ENCODE measurements around the gene ILK.
A peak's percentile ranks its signal among the peaks of the same experiment; 100 is the strongest.

The ILK gene

DNA sequence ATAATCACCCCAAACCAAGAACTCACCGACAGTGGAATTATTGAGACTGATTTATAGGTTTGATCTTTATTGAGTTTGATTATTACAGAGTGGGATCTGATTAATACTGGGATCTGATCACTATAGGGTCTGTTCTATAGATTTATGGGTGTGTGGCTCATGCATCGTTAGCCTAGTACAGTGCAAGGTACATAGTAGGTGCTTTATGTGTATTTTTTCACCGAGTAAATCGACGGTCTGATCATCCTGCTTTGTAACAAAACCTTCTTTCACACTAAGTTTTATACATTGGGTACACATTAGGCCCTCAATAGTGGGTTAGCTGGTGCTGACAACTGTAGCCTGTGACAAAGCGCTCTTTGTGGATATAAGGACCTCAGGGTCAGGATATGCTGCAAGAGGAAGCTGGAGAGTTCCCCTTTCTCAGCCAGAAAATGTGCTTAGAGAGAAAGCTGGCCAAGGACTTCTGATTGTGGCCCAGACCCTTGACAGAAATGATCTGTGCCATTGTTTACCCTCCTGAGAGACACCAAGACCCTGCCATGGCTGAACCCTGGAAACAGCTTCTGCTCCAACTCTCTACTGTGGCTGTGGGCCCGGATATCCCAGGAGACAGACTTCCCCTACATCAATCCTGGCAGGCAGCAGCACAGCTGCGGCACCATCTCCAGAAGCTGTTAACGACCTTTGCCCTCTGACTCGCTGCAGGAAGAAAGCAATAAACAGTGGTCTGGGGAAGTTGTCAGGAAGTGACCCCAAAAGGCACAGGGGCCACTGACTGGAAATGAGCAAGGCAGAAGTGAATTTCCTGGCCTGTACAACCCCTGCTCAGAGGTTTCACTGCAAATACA, 31.7 kb downstream of the ILK start:
- Histone ChIP-seq H3K4me3 (ENCODE audit: low read depth in 1 of 5, low read length in 5 of 5) (peak overlapping the region in 1 of 5 donors; percentile 6), H3K36me3 (ENCODE audit: control insufficient read depth in 5 of 5, insufficient read depth in 5 of 5, low read length in 5 of 5) (peaks cover 0 to 45% (median 39%) of the 10 kb centered on the region in 5 donors), H3K27ac (ENCODE audit: low read depth, low read length) (peak overlapping the region; percentile 65), H3K4me1 (ENCODE audit: control insufficient read depth in 5 of 5, insufficient read depth in 5 of 5, low read length in 5 of 5) (peaks cover 7 to 63% (median 32%) of the 10 kb centered on the region in 5 donors), H3K9me3 (ENCODE audit: control insufficient read depth in 5 of 5, low read length in 5 of 5) (no peaks in the 10 kb centered on the region), H3K27me3 (ENCODE audit: control insufficient read depth in 5 of 5, insufficient read depth in 4 of 5, low read length in 5 of 5) (no peaks in the 10 kb centered on the region), H3K9ac (ENCODE audit: low read length in 5 of 5) (peak overlapping the region in 4 of 5 donors; percentile 11 to 51 (median 39))

DNA sequence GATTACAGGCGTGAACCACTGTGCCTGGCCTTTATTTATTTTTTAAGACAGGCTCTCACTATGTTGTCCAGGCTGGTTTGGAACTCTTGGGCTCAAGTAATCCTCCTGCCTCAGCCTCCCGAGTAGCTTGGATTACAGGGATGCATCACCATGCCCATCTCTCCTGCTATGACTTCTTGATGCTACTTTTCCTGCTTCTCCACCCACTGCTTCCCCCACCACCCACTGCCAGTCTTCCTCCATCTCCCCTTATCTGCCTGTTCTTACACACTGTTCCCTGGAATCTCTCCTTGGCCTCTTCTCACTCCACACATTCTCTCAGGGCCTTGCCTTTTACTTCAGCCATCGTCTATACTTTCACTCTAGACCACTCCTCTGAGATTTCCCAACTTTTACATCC, 32.9 kb downstream of the ILK start:
- Histone ChIP-seq H3K4me3 (ENCODE audit: low read depth in 1 of 5, low read length in 5 of 5) (no peak overlapping the region), H3K27me3 (ENCODE audit: control insufficient read depth in 5 of 5, insufficient read depth in 4 of 5, low read length in 5 of 5) (no peaks in the 10 kb centered on the region), H3K9ac (ENCODE audit: low read length in 5 of 5) (peak overlapping the region in 1 of 5 donors; percentile 11), H3K9me3 (ENCODE audit: control insufficient read depth in 5 of 5, low read length in 5 of 5) (no peaks in the 10 kb centered on the region), H3K27ac (ENCODE audit: low read depth, low read length) (peak overlapping the region; percentile 65), H3K36me3 (ENCODE audit: control insufficient read depth in 5 of 5, insufficient read depth in 5 of 5, low read length in 5 of 5) (peaks cover 0 to 47% (median 37%) of the 10 kb centered on the region in 5 donors), H3K4me1 (ENCODE audit: control insufficient read depth in 5 of 5, insufficient read depth in 5 of 5, low read length in 5 of 5) (peaks cover 7 to 63% (median 35%) of the 10 kb centered on the region in 5 donors)

DNA sequence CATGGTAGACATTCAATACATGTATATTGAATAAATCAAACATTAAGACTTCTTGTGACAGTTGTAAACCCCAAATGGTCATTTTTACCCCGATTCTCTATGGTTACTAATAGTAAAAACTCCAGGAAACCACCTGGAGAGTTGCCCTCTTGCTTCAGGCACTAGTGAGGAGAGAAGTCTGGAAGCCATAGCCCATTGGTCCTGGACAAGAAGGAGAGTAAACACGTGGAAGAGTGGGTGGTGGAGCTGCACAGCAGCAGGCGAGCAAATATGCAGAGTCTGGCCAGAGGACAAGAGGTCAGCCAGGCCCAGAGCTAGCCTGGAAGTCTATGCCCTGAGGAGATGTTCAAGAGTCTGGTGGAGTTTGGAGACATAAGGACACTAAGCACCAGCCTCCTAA, 34.3 kb downstream of the ILK start:
- peaks cover 0 to 33% (median 23%) of the 10 kb centered on the region in 5 donors for H3K36me3 ChIP-seq (ENCODE audit: control insufficient read depth in 5 of 5, insufficient read depth in 5 of 5, low read length in 5 of 5)
- no peak overlapping the region for H3K9ac ChIP-seq (ENCODE audit: low read length in 5 of 5)
- H3K4me1 ChIP-seq (ENCODE audit: control insufficient read depth in 5 of 5, insufficient read depth in 5 of 5, low read length in 5 of 5) = peaks cover 7 to 66% (median 36%) of the 10 kb centered on the region in 5 donors
- H3K27ac ChIP-seq (ENCODE audit: low read depth, low read length) = peak overlapping the region; percentile 65
- H3K27me3 ChIP-seq (ENCODE audit: control insufficient read depth in 5 of 5, insufficient read depth in 4 of 5, low read length in 5 of 5) = no peaks in the 10 kb centered on the region
- no peaks in the 10 kb centered on the region for H3K9me3 ChIP-seq (ENCODE audit: control insufficient read depth in 5 of 5, low read length in 5 of 5)
- H3K4me3 ChIP-seq (ENCODE audit: low read depth in 1 of 5, low read length in 5 of 5) = no peak overlapping the region

DNA sequence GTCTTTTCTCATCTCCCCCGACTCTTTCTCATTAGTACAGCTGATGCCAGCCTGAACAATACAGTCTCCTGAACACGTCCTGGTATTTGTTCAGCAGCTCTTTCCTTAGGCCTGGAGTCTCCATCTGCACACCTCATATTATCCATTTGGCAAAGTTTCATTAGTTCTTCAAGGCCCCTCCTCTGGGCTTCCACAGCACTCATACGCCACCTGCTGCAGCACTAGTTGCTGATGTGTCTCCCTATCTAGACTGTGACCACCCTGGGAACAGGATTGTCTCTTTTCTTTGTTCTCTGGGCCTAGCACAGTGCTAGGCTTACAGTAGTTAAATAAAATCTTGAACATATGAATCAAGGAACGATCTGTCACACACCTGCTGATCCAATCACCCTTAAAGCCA, 34.9 kb downstream of the ILK start:
- peak overlapping the region; percentile 65 for H3K27ac ChIP-seq (ENCODE audit: low read depth, low read length)
- H3K4me3 ChIP-seq (ENCODE audit: low read depth in 1 of 5, low read length in 5 of 5) = no peak overlapping the region
- H3K36me3 ChIP-seq (ENCODE audit: control insufficient read depth in 5 of 5, insufficient read depth in 5 of 5, low read length in 5 of 5) = peaks cover 0 to 27% (median 17%) of the 10 kb centered on the region in 5 donors
- H3K27me3 ChIP-seq (ENCODE audit: control insufficient read depth in 5 of 5, insufficient read depth in 4 of 5, low read length in 5 of 5) = no peaks in the 10 kb centered on the region
- no peak overlapping the region for H3K9ac ChIP-seq (ENCODE audit: low read length in 5 of 5)
- peaks cover 7 to 66% (median 36%) of the 10 kb centered on the region in 5 donors for H3K4me1 ChIP-seq (ENCODE audit: control insufficient read depth in 5 of 5, insufficient read depth in 5 of 5, low read length in 5 of 5)
- no peaks in the 10 kb centered on the region for H3K9me3 ChIP-seq (ENCODE audit: control insufficient read depth in 5 of 5, low read length in 5 of 5)

DNA sequence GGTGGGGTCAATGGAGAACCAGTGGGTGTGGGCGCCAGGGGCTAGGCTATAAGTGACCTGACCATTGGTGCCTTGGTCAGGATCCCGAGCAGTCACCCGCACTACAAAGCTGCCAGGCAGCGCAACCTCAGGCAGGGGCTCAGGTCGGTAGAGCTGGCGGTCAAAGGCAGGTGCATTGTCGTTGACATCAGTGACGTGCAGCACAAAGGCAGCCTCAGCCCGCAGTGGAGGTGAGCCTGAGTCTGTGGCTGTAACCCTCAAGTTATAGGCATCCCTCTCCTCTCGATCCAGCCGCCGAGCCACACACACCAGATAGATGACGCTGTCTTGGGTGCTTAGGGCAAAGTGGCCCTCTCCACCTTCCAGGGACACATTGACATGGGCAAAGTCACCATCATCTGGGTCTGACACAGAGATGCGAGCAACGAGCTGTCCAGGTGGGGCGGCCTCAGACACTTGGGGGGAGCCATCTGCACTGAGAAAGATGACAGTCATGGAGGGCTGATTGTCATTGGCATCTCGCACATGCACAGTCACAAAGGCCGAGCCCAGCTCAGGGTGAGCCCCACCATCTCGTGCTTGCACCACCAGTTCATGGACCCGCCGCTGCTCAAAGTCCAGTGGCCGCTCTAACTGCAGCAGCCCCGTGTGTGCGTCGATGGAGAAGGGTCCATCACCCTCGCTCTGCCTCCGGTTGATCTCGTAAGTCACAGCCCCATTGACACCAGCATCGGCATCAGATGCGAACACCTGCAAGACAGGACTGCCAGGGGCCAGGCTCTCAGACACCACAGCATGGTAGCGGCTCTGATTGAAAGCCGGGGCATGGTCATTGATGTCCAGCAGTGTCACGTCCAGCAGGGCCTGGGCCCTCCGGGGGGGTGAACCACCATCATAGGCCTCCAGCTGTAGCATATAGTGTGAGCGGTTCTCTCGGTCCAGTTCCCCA, 36.7 kb downstream of the ILK start:
- no peak overlapping the region for H3K4me3 ChIP-seq (ENCODE audit: low read depth in 1 of 5, low read length in 5 of 5)
- H3K27me3 ChIP-seq (ENCODE audit: control insufficient read depth in 5 of 5, insufficient read depth in 4 of 5, low read length in 5 of 5) = no peaks in the 10 kb centered on the region
- H3K9ac ChIP-seq (ENCODE audit: low read length in 5 of 5) = no peak overlapping the region
- no peaks in the 10 kb centered on the region for H3K9me3 ChIP-seq (ENCODE audit: control insufficient read depth in 5 of 5, low read length in 5 of 5)
- H3K4me1 ChIP-seq (ENCODE audit: control insufficient read depth in 5 of 5, insufficient read depth in 5 of 5, low read length in 5 of 5) = peaks cover 7 to 50% (median 33%) of the 10 kb centered on the region in 5 donors
- H3K27ac ChIP-seq (ENCODE audit: low read depth, low read length) = no peak overlapping the region
- H3K36me3 ChIP-seq (ENCODE audit: control insufficient read depth in 5 of 5, insufficient read depth in 5 of 5, low read length in 5 of 5) = peaks cover 0 to 26% (median 17%) of the 10 kb centered on the region in 5 donors

DNA sequence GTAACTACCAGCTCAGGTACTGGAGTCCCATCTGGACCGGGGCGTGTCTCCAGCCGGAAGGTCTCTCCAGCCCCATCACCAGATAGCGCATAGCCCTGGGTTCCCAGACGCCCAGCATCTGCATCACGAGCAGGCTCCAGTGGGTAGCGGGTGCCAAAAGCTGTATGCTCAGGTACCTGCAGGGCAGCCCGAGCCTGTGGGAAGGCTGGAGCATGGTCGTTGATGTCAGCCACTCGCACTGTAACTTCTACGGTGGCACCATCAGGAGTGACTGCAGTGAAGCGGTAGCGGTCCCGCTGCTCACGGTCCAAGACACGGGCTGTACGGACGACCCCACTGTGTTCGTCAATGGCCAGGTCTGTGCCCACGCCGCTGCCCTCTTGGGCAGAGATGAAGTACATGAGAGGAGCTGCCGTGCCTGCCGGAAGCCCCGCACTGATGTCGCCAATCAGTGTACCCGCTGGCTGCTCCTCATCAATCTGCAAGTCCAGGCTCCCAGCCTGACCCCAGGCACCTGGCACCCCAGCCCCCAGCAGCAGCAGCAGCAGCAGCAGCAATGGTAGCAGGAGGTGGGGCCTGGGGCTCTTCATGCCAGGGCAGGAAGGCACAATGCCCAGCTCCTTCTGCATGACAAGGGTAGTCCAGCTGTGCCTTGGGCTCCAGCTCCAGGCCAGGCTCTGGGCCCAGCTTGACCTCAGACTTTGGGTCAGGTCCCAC, 37.6 kb downstream of the ILK start:
- H3K36me3 ChIP-seq (ENCODE audit: control insufficient read depth in 5 of 5, insufficient read depth in 5 of 5, low read length in 5 of 5) = peaks cover 0 to 26% (median 17%) of the 10 kb centered on the region in 5 donors
- H3K9me3 ChIP-seq (ENCODE audit: control insufficient read depth in 5 of 5, low read length in 5 of 5) = no peaks in the 10 kb centered on the region
- H3K9ac ChIP-seq (ENCODE audit: low read length in 5 of 5) = no peak overlapping the region
- H3K27ac ChIP-seq (ENCODE audit: low read depth, low read length) = no peak overlapping the region
- peaks cover 12 to 50% (median 33%) of the 10 kb centered on the region in 5 donors for H3K4me1 ChIP-seq (ENCODE audit: control insufficient read depth in 5 of 5, insufficient read depth in 5 of 5, low read length in 5 of 5)
- H3K4me3 ChIP-seq (ENCODE audit: low read depth in 1 of 5, low read length in 5 of 5) = no peak overlapping the region
- H3K27me3 ChIP-seq (ENCODE audit: control insufficient read depth in 5 of 5, insufficient read depth in 4 of 5, low read length in 5 of 5) = no peaks in the 10 kb centered on the region

DNA sequence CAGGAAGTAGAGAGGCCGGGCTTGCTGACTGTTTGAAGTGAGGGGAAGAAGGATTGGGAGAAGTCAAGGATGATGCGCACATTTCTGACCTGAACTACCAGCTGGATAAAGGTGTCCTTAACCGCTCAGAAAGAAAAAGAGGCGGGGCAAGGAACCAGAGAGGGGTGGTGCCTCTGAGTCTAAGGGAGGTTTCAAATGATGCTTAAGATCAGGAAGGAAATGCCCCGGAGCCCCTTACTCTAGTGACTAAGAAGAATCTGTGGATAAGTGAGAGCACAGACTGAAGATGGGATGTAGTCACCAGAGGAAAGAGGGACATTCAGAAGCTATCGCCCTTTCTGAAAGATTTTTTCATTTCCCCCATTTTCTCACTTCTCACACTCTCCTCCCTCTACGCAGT, 39.4 kb downstream of the ILK start:
- peaks cover 15 to 50% (median 42%) of the 10 kb centered on the region in 5 donors for H3K4me1 ChIP-seq (ENCODE audit: control insufficient read depth in 5 of 5, insufficient read depth in 5 of 5, low read length in 5 of 5)
- no peaks in the 10 kb centered on the region for H3K9me3 ChIP-seq (ENCODE audit: control insufficient read depth in 5 of 5, low read length in 5 of 5)

DNA sequence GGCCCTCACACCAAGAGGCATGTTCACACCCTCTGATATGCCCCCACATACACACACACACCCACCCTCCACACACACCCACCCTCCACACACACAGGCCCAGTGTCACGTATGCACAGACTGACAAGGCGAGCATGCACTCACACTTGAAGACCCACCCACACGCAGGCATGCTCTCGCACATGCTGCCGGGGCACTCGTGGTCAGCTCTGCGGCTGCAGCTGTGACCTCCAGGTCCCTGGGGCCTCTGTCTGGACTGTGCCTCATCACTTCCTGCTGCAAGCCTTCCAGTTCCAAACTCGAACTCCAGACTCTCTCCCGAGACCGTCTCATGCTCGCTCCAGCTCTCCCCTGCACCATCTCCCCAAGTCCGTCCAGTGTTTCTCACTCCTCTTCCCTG, 42.5 kb downstream of the ILK start:
- peaks cover 9 to 51% (median 34%) of the 10 kb centered on the region in 5 donors for H3K4me1 ChIP-seq (ENCODE audit: control insufficient read depth in 5 of 5, insufficient read depth in 5 of 5, low read length in 5 of 5)
- no peak overlapping the region for H3K9ac ChIP-seq (ENCODE audit: low read length in 5 of 5)
- H3K27ac ChIP-seq (ENCODE audit: low read depth, low read length) = peak overlapping the region; percentile 80
- peak overlapping the region in 4 of 5 donors; percentile 16 to 35 (median 26) for H3K4me3 ChIP-seq (ENCODE audit: low read depth in 1 of 5, low read length in 5 of 5)
- H3K9me3 ChIP-seq (ENCODE audit: control insufficient read depth in 5 of 5, low read length in 5 of 5) = no peaks in the 10 kb centered on the region
- H3K36me3 ChIP-seq (ENCODE audit: control insufficient read depth in 5 of 5, insufficient read depth in 5 of 5, low read length in 5 of 5) = peaks cover 0 to 9% (median 1%) of the 10 kb centered on the region in 5 donors
- peaks cover 0 to 3% (median 0%) of the 10 kb centered on the region in 5 donors for H3K27me3 ChIP-seq (ENCODE audit: control insufficient read depth in 5 of 5, insufficient read depth in 4 of 5, low read length in 5 of 5)

More for the DNA sequence above, 39.4 kb downstream of the ILK start:
- H3K36me3 ChIP-seq (ENCODE audit: control insufficient read depth in 5 of 5, insufficient read depth in 5 of 5, low read length in 5 of 5) = peaks cover 0 to 26% (median 17%) of the 10 kb centered on the region in 5 donors
- H3K9ac ChIP-seq (ENCODE audit: low read length in 5 of 5) = no peak overlapping the region
- H3K4me3 ChIP-seq (ENCODE audit: low read depth in 1 of 5, low read length in 5 of 5) = no peak overlapping the region
- no peak overlapping the region for H3K27ac ChIP-seq (ENCODE audit: low read depth, low read length)
- peaks cover 0 to 3% (median 0%) of the 10 kb centered on the region in 5 donors for H3K27me3 ChIP-seq (ENCODE audit: control insufficient read depth in 5 of 5, insufficient read depth in 4 of 5, low read length in 5 of 5)

DNA sequence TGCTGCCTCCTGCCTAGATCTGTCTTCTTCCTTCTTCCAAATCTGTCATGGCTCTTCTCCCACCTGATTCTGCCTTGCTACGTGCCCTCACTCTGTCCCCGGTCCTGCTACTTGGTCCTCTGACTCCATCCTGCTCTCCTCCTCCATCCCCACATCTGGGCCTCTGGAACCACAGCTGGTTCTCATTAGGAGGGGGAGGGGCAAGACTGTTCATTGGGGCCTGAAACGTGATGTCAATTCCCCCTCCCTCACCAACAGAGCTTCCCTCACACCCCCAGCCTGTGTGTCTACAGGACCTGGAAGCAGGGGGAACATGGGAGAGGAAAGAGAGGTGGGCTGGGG, 43.0 kb downstream of the ILK start:
- H3K9ac ChIP-seq (ENCODE audit: low read length in 5 of 5) = peak overlapping the region in 1 of 5 donors; percentile 34
- H3K27ac ChIP-seq (ENCODE audit: low read depth, low read length) = peak overlapping the region; percentile 80
- H3K4me1 ChIP-seq (ENCODE audit: control insufficient read depth in 5 of 5, insufficient read depth in 5 of 5, low read length in 5 of 5) = peaks cover 9 to 52% (median 31%) of the 10 kb centered on the region in 5 donors
- peaks cover 0 to 5% (median 0%) of the 10 kb centered on the region in 5 donors for H3K36me3 ChIP-seq (ENCODE audit: control insufficient read depth in 5 of 5, insufficient read depth in 5 of 5, low read length in 5 of 5)
- H3K4me3 ChIP-seq (ENCODE audit: low read depth in 1 of 5, low read length in 5 of 5) = peak overlapping the region in 4 of 5 donors; percentile 16 to 35 (median 26)
- H3K9me3 ChIP-seq (ENCODE audit: control insufficient read depth in 5 of 5, low read length in 5 of 5) = no peaks in the 10 kb centered on the region
- peaks cover 0 to 3% (median 0%) of the 10 kb centered on the region in 5 donors for H3K27me3 ChIP-seq (ENCODE audit: control insufficient read depth in 5 of 5, insufficient read depth in 4 of 5, low read length in 5 of 5)
